Right lobe of liver (tissue), 6 donors: Measurements from ENCODE around the gene ANK2. TPM values are rescaled to one million over a fixed set of nuclear protein-coding genes. Genes with fewer than 3 reads are reported as not detected.

Experiments used
- ATAC-seq, 4 donors: fragments of 200-7000 bp; cut with Tn5 transposase; one replicate each; pipeline ENCODE4 v1.9.1; 2020; ENCODE audit warnings: mild to moderate bottlenecking in 4 of 4, moderate library complexity in 4 of 4
- DNase-seq, 3 donors: peaks; one replicate each; pipeline ENCODE4 v3.0.0-alpha.2; 2020
- H3K27ac ChIP-seq, 3 donors: fragments of 200-600 bp; one replicate each; pipeline ENCODE4 v1.8.0; 2022
- H3K27me3 ChIP-seq, 2 donors: fragments of 200-600 bp; one replicate each; pipeline ENCODE4 v1.8.0; 2022
- H3K36me3 ChIP-seq, 4 donors: fragments of 200-600 bp; sonication (generic) in 1 of 4; one replicate each; pipeline versions ENCODE4 v1.5.1 to v1.8.0; 2017 to 2022; ENCODE audit warnings: control low read depth in 1 of 4
- H3K4me1 ChIP-seq, 4 donors: fragments of 200-600 bp; sonication (generic) in 1 of 4; one replicate each; pipeline versions ENCODE4 v1.5.1 to v1.8.0; 2017 to 2022; ENCODE audit warnings: control low read depth in 1 of 4
- H3K4me3 ChIP-seq, 3 donors: fragments of 200-600 bp; one replicate each; pipeline ENCODE4 v1.8.0; 2022
- H3K9me3 ChIP-seq, 4 donors: fragments of 200-600 bp; sonication (generic) in 1 of 4; one replicate each; pipeline versions ENCODE4 v1.5.1 to v1.8.0; 2017 to 2022; ENCODE audit warnings: control low read depth in 1 of 4
- POLR2A ChIP-seq: fragments of 450-650 bp; IDR thresholded peaks from one replicate; pipeline ENCODE4 v1.6.1; 2017; ENCODE audit warnings: antibody characterized with exemption, mild to moderate bottlenecking
- WGBS: methylation state at CpG from one replicate; pipeline ENCODE4 v1.1.6; 2018; ENCODE audit warnings: low coverage, low lambda C conversion rate; ENCODE audit not compliant: insufficient coverage; ENCODE audit errors: missing lambda C conversion rate; 5-methylcytosine and 5-hydroxymethylcytosine counted together
- intact Hi-C, 2 donors: fragments of 100-400 bp; cut with DNase I; formaldehyde crosslinking; loops; one replicate each; pipeline versions ENCODE4 v1.11.2 to v1.14.1; 2022
- total RNA-seq, 6 experiments: library from RNA; depleted of rRNA in 2 of 6; stranded (reverse); fragments of >200 nt in 2 of 6; fragmentation: NEBNext Ultra II Directional in 3 of 6; extraction: Animal tissue kit (Norgen Biotek cat#: 25700) in 3 of 6; gene quantifications; one replicate each; pipeline versions ENCODE4 v1.1.0 to v1.2.4, GENCODE V29; 2016 to 2023
- TF ChIP-seq, protein P1 (sequence below), 4 donors: fragments of 200-600 bp in 3 of 4; fragments of 450-650 bp in 1 of 4; IDR thresholded peaks; one replicate each; pipeline versions ENCODE4 v1.5.1 to v1.8.0; 2016 to 2022; ENCODE audit warnings: antibody characterized with exemption in 4 of 4, mild to moderate bottlenecking in 2 of 4
- donor health status: DM: no; HTN: yes; CAD: no.
- donor health status: DM: no; HTN: no; CAD: no.
- donor health status: DM: no; HTN: no; CAD: no.
- donor health status: DM: no; HTN: yes; CAD: no.
- donor health status: DM: no; HTN: yes; CAD: no.

Gene ANK2
- total RNA-seq, 6 experiments from 2014 or later = 0.61 to 1.7 (median 1.1) TPM

GRCh38 chr4:113327494-113327893, 278.0 kb downstream of the ANK2 start:
- TF ChIP-seq, protein P1, sequence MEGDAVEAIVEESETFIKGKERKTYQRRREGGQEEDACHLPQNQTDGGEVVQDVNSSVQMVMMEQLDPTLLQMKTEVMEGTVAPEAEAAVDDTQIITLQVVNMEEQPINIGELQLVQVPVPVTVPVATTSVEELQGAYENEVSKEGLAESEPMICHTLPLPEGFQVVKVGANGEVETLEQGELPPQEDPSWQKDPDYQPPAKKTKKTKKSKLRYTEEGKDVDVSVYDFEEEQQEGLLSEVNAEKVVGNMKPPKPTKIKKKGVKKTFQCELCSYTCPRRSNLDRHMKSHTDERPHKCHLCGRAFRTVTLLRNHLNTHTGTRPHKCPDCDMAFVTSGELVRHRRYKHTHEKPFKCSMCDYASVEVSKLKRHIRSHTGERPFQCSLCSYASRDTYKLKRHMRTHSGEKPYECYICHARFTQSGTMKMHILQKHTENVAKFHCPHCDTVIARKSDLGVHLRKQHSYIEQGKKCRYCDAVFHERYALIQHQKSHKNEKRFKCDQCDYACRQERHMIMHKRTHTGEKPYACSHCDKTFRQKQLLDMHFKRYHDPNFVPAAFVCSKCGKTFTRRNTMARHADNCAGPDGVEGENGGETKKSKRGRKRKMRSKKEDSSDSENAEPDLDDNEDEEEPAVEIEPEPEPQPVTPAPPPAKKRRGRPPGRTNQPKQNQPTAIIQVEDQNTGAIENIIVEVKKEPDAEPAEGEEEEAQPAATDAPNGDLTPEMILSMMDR (IDR thresholded peaks at IDR 0.05) = no peak
- no peak for TF ChIP-seq POLR2A
- no peak overlapping the region for H3K4me3 ChIP-seq
- no peak overlapping the region for H3K27ac ChIP-seq
- intact Hi-C loops = no loop called here
- no peaks in the 10 kb centered on the region for H3K27me3 ChIP-seq
- ATAC-seq (no peak), DNase-seq (no peak)
- no peaks in the 10 kb centered on the region for H3K36me3 ChIP-seq
- H3K4me1 ChIP-seq = no peaks in the 10 kb centered on the region
- 85% methylated on average over 4 of the region's 4 CpGs for WGBS
- H3K9me3 ChIP-seq = no peaks in the 10 kb centered on the region

- no peaks in the 10 kb centered on the region for H3K27me3 ChIP-seq
- intact Hi-C loops = no loop called here
- WGBS = 88% methylated on average over 3 of the region's 3 CpGs
- H3K4me1 ChIP-seq = no peaks in the 10 kb centered on the region
- no peak for TF ChIP-seq POLR2A
- TF ChIP-seq, protein P1 (IDR thresholded peaks at IDR 0.05) = peak in 2 of 4 donors; percentile 12
- H3K9me3 ChIP-seq = no peaks in the 10 kb centered on the region
- H3K27ac ChIP-seq = no peak overlapping the region
- H3K4me3 ChIP-seq = no peak overlapping the region
- no peaks in the 10 kb centered on the region for H3K36me3 ChIP-seq
- DNase-seq = no peak
- ATAC-seq = no peak
Measured at GRCh38 chr4:113328514-113328913, 279.1 kb downstream of the ANK2 start.

DNA sequence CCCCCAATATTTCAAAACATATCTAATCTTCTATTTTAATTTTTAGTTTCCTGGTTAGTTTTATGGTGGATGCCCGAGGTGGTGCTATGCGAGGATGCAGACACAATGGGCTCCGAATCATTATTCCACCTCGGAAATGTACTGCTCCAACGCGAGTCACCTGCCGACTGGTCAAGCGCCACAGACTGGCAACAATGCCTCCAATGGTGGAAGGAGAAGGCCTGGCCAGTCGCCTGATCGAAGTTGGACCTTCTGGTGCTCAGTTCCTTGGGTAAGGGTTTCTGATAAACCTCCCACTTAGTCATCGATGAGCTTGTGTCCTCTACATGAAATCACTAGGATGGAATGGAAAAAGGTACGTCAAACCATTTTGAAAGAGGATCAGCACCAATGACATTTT, 280.7 kb downstream of the ANK2 start:
- Histone ChIP-seq H3K27ac (no peak overlapping the region), H3K36me3 (no peaks in the 10 kb centered on the region), H3K27me3 (no peaks in the 10 kb centered on the region), H3K9me3 (no peaks in the 10 kb centered on the region), H3K4me1 (no peaks in the 10 kb centered on the region), H3K4me3 (no peak overlapping the region)
- WGBS = 92% methylated on average over 12 of the region's 12 CpGs
- no peak for TF ChIP-seq POLR2A
- TF ChIP-seq, protein P1 (IDR thresholded peaks at IDR 0.05) = no peak
- ATAC-seq = no peak
- DNase-seq = peak in 1 of 3 donors; percentile 52
- intact Hi-C loops = no loop called here

GRCh38 chr4:113331811-113332210, 282.4 kb downstream of the ANK2 start:
- no peak for ATAC-seq
- 86% methylated on average over 2 of the region's 6 CpGs for WGBS
- H3K4me3 ChIP-seq = no peak overlapping the region

More at GRCh38 chr4:113331811-113332210, 282.4 kb downstream of the ANK2 start:
- no peaks in the 10 kb centered on the region for H3K27me3 ChIP-seq
- H3K9me3 ChIP-seq = no peaks in the 10 kb centered on the region
- H3K36me3 ChIP-seq = no peaks in the 10 kb centered on the region
- intact Hi-C loops = no loop called here
- H3K27ac ChIP-seq = no peak overlapping the region
- no peaks in the 10 kb centered on the region for H3K4me1 ChIP-seq
- DNase-seq = no peak
- no peak for TF ChIP-seq POLR2A
- TF ChIP-seq, protein P1 (IDR thresholded peaks at IDR 0.05) = no peak
